CD4-positive, alpha-beta T cell (primary cell): ENCODE data around the gene PHKA1. TPM values are rescaled to one million over a fixed set of nuclear protein-coding genes. Genes with fewer than 3 reads are reported as not detected.

Source experiments
- ATAC-seq: fragments of 200-7000 bp; cut with Tn5 transposase; one replicate; pipeline ENCODE4 v1.10.0; 2022; ENCODE audit warnings: mild to moderate bottlenecking; ENCODE audit not compliant: poor library complexity
- CTCF ChIA-PET: fragments of 350-600 bp; sonication (Branson Sonifier 250); formaldehyde crosslinking; loops from one replicate; lab custom pipeline; 2021; ENCODE audit warnings: antibody characterized with exemption, inconsistent platforms; lab: Charles Lee
- POLR2A ChIA-PET: fragments of 350-600 bp; sonication (Branson Sonifier 250); formaldehyde crosslinking; loops from one replicate; lab custom pipeline; 2021; ENCODE audit warnings: antibody characterized with exemption, inconsistent platforms; lab: Charles Lee
- DNase-seq, 14 experiments: peaks; one replicate each; pipeline ENCODE4 v3.0.0-alpha.2; 2013 to 2020; ENCODE audit warnings: mixed read lengths in 2 of 14
- H3K27ac ChIP-seq, 2 donors: one replicate each; pipeline versions ENCODE4 v1.5.1 to v1.7.0; 2013; ENCODE audit warnings: low read length in 2 of 2, low read depth in 1 of 2, mild to moderate bottlenecking in 1 of 2
- H3K27me3 ChIP-seq, 2 experiments: 1 replicate in 1 of 2; 2 replicates in 1 of 2; pipeline versions ENCODE4 v1.6.1 to v1.7.0; 2013; ENCODE audit warnings: low read length in 2 of 2, control low read depth in 1 of 2, mild to moderate bottlenecking in 1 of 2, moderate library complexity in 1 of 2; ENCODE audit not compliant: insufficient read depth in 2 of 2, control insufficient read depth in 1 of 2
- H3K36me3 ChIP-seq: one replicate; pipeline ENCODE4 v1.6.1; 2013; ENCODE audit warnings: low read length, control low read depth; ENCODE audit not compliant: insufficient read depth
- H3K4me1 ChIP-seq: one replicate; pipeline ENCODE4 v1.6.1; 2013; ENCODE audit warnings: low read length, control low read depth; ENCODE audit not compliant: insufficient read depth
- H3K4me3 ChIP-seq: one replicate; pipeline ENCODE4 v1.5.1; 2013; ENCODE audit warnings: mild to moderate bottlenecking, low read length, moderate library complexity
- H3K9me3 ChIP-seq, 2 experiments: 1 replicate in 1 of 2; 2 replicates in 1 of 2; pipeline versions ENCODE4 v1.6.1 to v1.7.0; 2013; ENCODE audit warnings: low read length in 2 of 2, mild to moderate bottlenecking in 2 of 2, control low read depth in 1 of 2, moderate library complexity in 1 of 2; ENCODE audit not compliant: control insufficient read depth in 1 of 2, insufficient read depth in 1 of 2
- H3K27ac Mint-ChIP-seq: one replicate; pipeline ENCODE4 v1.8.0; 2020; ENCODE audit warnings: mixed read lengths
- H3K27me3 Mint-ChIP-seq: one replicate; pipeline ENCODE4 v1.8.0; 2021; ENCODE audit warnings: mixed read lengths
- H3K36me3 Mint-ChIP-seq: one replicate; pipeline ENCODE4 v1.8.0; 2021; ENCODE audit warnings: low read depth, mixed read lengths
- H3K4me1 Mint-ChIP-seq: one replicate; pipeline ENCODE4 v1.8.0; 2021; ENCODE audit warnings: low read depth, mixed read lengths
- H3K4me3 Mint-ChIP-seq: one replicate; pipeline ENCODE4 v1.8.0; 2020; ENCODE audit warnings: mild to moderate bottlenecking, mixed read lengths
- H3K9me3 Mint-ChIP-seq: one replicate; pipeline ENCODE4 v1.8.0; 2020; ENCODE audit warnings: mixed read lengths
- intact Hi-C, 2 experiments: fragments of 100-400 bp; cut with DNase I in 1 of 2; cut with micrococcal nuclease in 1 of 2; formaldehyde crosslinking; loops; one replicate each; pipeline versions ENCODE4 v1.15.1 to v1.9.0; 2023 to 2025; cut with DNase I, micrococcal nuclease
- total RNA-seq, 174 experiments: library from RNA in 2 of 174; stranded (reverse) in 2 of 174; gene quantifications; one replicate each; pipeline ENCODE4 v1.2.3 and lab custom pipeline; 2021 to 2026
- TF ChIP-seq, protein P1 (sequence below): fragments of 200-600 bp; IDR thresholded peaks from one replicate; pipeline ENCODE4 v1.8.0; 2022; ENCODE audit warnings: antibody characterized with exemption, mild to moderate bottlenecking

PHKA1 gene
- total RNA-seq, 2 experiments from 2014 or later = 0.39 to 0.63 TPM

DNA sequence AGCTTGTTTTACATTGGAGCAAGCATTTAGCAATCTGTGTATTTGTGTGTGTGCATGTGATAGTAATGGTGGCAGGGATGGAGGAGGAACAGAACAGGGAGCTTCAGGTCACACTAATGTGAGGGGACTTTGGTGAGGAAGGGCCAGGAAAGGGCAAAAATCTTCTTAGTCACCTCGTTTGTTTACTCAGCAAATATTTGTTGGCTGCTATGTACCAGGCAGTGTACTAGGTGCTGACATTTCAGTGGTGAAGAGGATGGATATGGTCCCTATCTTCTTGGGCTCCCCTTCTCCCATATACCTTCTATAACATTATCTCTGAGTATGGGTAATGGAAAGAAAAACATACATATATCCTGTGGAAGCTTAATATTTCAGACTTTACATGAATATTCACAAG, 92.9 kb downstream of the PHKA1 start:
- H3K9me3 Mint-ChIP-seq = no peaks in the 10 kb centered on the region
- ChIA-PET POLR2A (no interaction called here), CTCF (no interaction called here)
- Histone ChIP-seq H3K27me3 (peaks cover 0 to 3% of the 10 kb centered on the region in 2 experiments), H3K4me1 (no peaks in the 10 kb centered on the region), H3K36me3 (no peaks in the 10 kb centered on the region), H3K27ac (no peak overlapping the region), H3K9me3 (no peaks in the 10 kb centered on the region), H3K4me3 (no peak overlapping the region)
- no peak overlapping the region for H3K4me3 Mint-ChIP-seq
- DNase-seq (no peak), ATAC-seq (no peak)
- H3K4me1 Mint-ChIP-seq = no peaks in the 10 kb centered on the region
- H3K27ac Mint-ChIP-seq = no peak overlapping the region
- intact Hi-C loops = no loop called here
- no peaks in the 10 kb centered on the region for H3K36me3 Mint-ChIP-seq
- H3K27me3 Mint-ChIP-seq = no peaks in the 10 kb centered on the region
- TF ChIP-seq, protein P1, sequence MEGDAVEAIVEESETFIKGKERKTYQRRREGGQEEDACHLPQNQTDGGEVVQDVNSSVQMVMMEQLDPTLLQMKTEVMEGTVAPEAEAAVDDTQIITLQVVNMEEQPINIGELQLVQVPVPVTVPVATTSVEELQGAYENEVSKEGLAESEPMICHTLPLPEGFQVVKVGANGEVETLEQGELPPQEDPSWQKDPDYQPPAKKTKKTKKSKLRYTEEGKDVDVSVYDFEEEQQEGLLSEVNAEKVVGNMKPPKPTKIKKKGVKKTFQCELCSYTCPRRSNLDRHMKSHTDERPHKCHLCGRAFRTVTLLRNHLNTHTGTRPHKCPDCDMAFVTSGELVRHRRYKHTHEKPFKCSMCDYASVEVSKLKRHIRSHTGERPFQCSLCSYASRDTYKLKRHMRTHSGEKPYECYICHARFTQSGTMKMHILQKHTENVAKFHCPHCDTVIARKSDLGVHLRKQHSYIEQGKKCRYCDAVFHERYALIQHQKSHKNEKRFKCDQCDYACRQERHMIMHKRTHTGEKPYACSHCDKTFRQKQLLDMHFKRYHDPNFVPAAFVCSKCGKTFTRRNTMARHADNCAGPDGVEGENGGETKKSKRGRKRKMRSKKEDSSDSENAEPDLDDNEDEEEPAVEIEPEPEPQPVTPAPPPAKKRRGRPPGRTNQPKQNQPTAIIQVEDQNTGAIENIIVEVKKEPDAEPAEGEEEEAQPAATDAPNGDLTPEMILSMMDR = no peak

DNA sequence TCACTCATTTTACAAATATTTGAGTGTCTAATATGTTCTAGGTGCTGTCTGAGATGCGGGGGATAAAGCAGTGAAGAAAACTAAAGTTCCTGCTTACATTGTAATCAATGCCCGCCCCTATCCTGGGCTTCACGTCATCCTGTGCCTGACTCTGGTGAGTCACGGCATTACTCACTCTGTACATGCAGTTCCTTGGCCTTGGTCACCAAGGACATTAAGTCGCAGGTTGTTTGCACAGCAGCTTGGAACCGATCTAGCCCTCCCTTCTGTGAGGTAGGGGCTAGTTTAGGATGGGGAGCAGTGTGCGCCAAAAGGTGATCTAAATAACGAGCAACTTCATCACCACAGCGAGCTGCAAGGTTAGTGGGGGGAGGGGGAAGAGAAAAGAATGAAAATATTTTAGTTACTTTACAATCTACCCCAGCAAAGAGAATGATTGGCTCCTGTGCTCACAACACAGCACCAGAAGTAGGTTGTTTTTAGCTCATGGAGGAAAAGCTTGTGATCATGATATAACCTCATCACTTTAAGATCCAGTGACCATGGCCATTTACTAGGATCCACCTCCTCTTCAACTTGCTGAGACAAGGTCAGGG, 93.5 kb downstream of the PHKA1 start:
- H3K27me3 ChIP-seq = peaks cover 0 to 3% of the 10 kb centered on the region in 2 experiments
- H3K36me3 Mint-ChIP-seq = no peaks in the 10 kb centered on the region
- no peak overlapping the region for H3K27ac ChIP-seq
- no peaks in the 10 kb centered on the region for H3K9me3 ChIP-seq
- H3K4me3 ChIP-seq = no peak overlapping the region
- H3K4me3 Mint-ChIP-seq = no peak overlapping the region
- no peak overlapping the region for H3K27ac Mint-ChIP-seq
- no peaks in the 10 kb centered on the region for H3K4me1 ChIP-seq
- DNase-seq (peak in 4 of 14 experiments; percentile 1 to 19 (median 5)), ATAC-seq (no peak)
- no peaks in the 10 kb centered on the region for H3K4me1 Mint-ChIP-seq
- TF ChIP-seq, protein P1 = no peak
- CTCF ChIA-PET = no interaction called here
- no peaks in the 10 kb centered on the region for H3K9me3 Mint-ChIP-seq
- no peaks in the 10 kb centered on the region for H3K36me3 ChIP-seq
- intact Hi-C loops = no loop called here
- H3K27me3 Mint-ChIP-seq = no peaks in the 10 kb centered on the region
- POLR2A ChIA-PET = no interaction called here

DNA sequence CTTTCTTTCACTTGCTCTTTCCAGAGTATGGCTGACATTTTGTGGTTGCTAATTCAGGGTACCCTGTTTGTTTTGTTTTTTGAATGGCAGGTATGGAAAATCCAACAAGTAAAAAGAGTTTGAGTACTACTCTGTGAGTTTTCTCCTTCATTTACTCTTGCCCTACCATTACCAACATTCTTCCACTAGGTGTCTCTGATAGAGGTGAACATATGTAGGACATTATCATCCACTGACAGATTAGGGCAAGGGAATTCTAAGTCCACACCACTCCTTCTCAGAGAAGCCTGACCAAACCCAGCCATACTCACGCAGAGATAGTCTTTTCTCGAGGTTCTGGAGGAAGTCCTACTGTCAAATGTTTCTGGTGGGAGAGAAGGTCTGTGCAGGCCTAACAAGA, 104.8 kb downstream of the PHKA1 start:
- Histone ChIP-seq H3K4me3 (no peak overlapping the region), H3K27ac (no peak overlapping the region), H3K4me1 (no peaks in the 10 kb centered on the region), H3K9me3 (no peaks in the 10 kb centered on the region), H3K36me3 (no peaks in the 10 kb centered on the region), H3K27me3 (no peaks in the 10 kb centered on the region)
- CTCF ChIA-PET = no interaction called here
- no peak for ATAC-seq
- H3K27ac Mint-ChIP-seq = no peak overlapping the region
- intact Hi-C loops = no loop called here
- H3K27me3 Mint-ChIP-seq = no peaks in the 10 kb centered on the region
- no peak for DNase-seq
- no peaks in the 10 kb centered on the region for H3K4me1 Mint-ChIP-seq
- POLR2A ChIA-PET = no interaction called here
- no peaks in the 10 kb centered on the region for H3K9me3 Mint-ChIP-seq
- no peaks in the 10 kb centered on the region for H3K36me3 Mint-ChIP-seq
- TF ChIP-seq, protein P1 = no peak
- H3K4me3 Mint-ChIP-seq = no peak overlapping the region
